SH-SY5Y (cell line): ENCODE measurements around the gene RMND1.

ENCODE experiments used
- GATA2 ChIP-seq: IDR thresholded peaks from 2 replicates; pipeline ENCODE4 v1.6.1; 2011; ENCODE audit warnings: mild to moderate bottlenecking, low read depth, low read length
- GATA3 ChIP-seq: IDR thresholded peaks from 2 replicates; pipeline ENCODE4 v1.6.1; 2011; ENCODE audit warnings: low read depth, mild to moderate bottlenecking, low read length, moderate library complexity

DNA sequence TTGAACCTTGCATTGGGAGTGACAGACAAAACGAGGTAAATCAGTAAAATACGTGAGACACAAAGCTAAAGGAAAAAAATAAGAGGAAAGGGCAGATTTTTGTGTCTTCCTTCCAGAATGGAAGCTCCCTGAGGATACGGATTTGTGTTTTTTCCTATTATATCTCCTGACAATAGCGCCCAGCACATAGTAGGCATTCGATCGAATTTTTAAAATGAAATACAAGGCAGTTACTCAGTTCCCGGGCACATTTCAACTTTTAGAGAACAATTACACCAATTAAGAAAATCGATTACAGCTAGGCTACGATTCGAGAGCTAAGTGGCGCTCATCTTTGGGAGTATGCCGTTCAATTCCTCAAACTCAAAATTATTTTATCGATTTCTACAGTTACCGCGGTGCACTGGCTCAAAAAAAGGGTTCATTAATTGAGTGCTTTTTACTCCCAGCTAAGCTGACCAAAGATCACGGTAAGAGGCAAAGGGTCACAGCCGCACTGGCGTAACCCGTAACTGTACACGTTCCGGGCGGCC lies 443 bp downstream of the RMND1 start:
- TF ChIP-seq GATA2 (no peak), GATA3 (no peak)
